H9 (cell line): ENCODE data around the gene RNASE2. TPM values are rescaled to one million over a fixed set of nuclear protein-coding genes. Genes with fewer than 3 reads are reported as not detected.
"Not testable (repeated sequence)": the region's sequence is repeated elsewhere in the genome, so short reads cannot be mapped to it uniquely, and the experiment has no call there.

ENCODE experiments used
- DNase-seq: peaks from one replicate; pipeline ENCODE4 v3.0.0-alpha.2; 2017
- H2AFZ ChIP-seq: one replicate; pipeline ENCODE4 v1.6.1; 2013; ENCODE audit warnings: mild to moderate bottlenecking, low read length, control low read depth, moderate library complexity
- H2AK5ac ChIP-seq: 2 replicates; pipeline ENCODE4 v1.6.1; 2013; ENCODE audit warnings: low read length, control low read depth, mixed read lengths; ENCODE audit not compliant: insufficient read length
- H2BK120ac ChIP-seq: one replicate; pipeline ENCODE4 v1.6.1; 2013; ENCODE audit warnings: low read depth, mild to moderate bottlenecking, low read length, control low read depth, inconsistent platforms; ENCODE audit not compliant: poor library complexity, severe bottlenecking
- H2BK12ac ChIP-seq: 2 replicates; pipeline ENCODE4 v1.6.1; 2013; ENCODE audit warnings: low read length, control low read depth, mixed read lengths, low read depth; ENCODE audit not compliant: insufficient read length
- H2BK15ac ChIP-seq: 2 replicates; pipeline ENCODE4 v1.6.1; 2013; ENCODE audit warnings: low read depth, low read length, control low read depth
- H2BK20ac ChIP-seq: one replicate; pipeline ENCODE4 v1.6.1; 2013; ENCODE audit warnings: low read depth, mild to moderate bottlenecking, low read length, control low read depth, inconsistent platforms; ENCODE audit not compliant: poor library complexity, severe bottlenecking
- H2BK5ac ChIP-seq: 2 replicates; pipeline ENCODE4 v1.6.1; 2013; ENCODE audit warnings: low read length, control low read depth, mixed read lengths; ENCODE audit not compliant: insufficient read length
- H3K14ac ChIP-seq: 2 replicates; pipeline ENCODE4 v1.6.1; 2013; ENCODE audit warnings: low read length, control low read depth; ENCODE audit not compliant: insufficient read depth
- H3K18ac ChIP-seq: 2 replicates; pipeline ENCODE4 v1.6.1; 2013; ENCODE audit warnings: low read depth, mild to moderate bottlenecking, mixed read lengths, low read length, control low read depth; ENCODE audit not compliant: insufficient read length
- H3K23ac ChIP-seq: 2 replicates; pipeline ENCODE4 v1.6.1; 2013; ENCODE audit warnings: low read length, control low read depth, mixed read lengths, low read depth; ENCODE audit not compliant: insufficient read length
- H3K23me2 ChIP-seq: 2 replicates; pipeline ENCODE4 v1.6.1; 2013; ENCODE audit warnings: low read depth, mild to moderate bottlenecking, mixed read lengths, low read length, control low read depth; ENCODE audit not compliant: insufficient read length, poor library complexity, severe bottlenecking
- H3K27ac ChIP-seq: 2 replicates; pipeline ENCODE4 v1.5.1; 2013; ENCODE audit warnings: low read length, control low read depth, mixed read lengths, low read depth; ENCODE audit not compliant: insufficient read length
- H3K27me3 ChIP-seq: 2 replicates; pipeline ENCODE4 v1.6.1; 2013; ENCODE audit warnings: low read length, control low read depth, inconsistent platforms; ENCODE audit not compliant: insufficient read depth
- H3K4ac ChIP-seq: 2 replicates; pipeline ENCODE4 v1.6.1; 2013; ENCODE audit warnings: low read depth, mild to moderate bottlenecking, control low read depth, inconsistent platforms, low read length, moderate library complexity
- H3K4me1 ChIP-seq: 2 replicates; pipeline ENCODE4 v1.6.1; 2013; ENCODE audit warnings: low read length, control low read depth, inconsistent platforms; ENCODE audit not compliant: insufficient read depth
- H3K4me2 ChIP-seq: 2 replicates; pipeline ENCODE4 v1.6.1; 2013; ENCODE audit warnings: low read length, control low read depth, mixed read lengths; ENCODE audit not compliant: insufficient read length, insufficient read depth
- H3K56ac ChIP-seq: 2 replicates; pipeline ENCODE4 v1.6.1; 2013; ENCODE audit warnings: low read depth, mild to moderate bottlenecking, mixed read lengths, low read length, control low read depth; ENCODE audit not compliant: insufficient read length
- H3K79me1 ChIP-seq: 2 replicates; pipeline ENCODE4 v1.6.1; 2013; ENCODE audit warnings: low read depth, mild to moderate bottlenecking, moderate library complexity, low read length, control low read depth, inconsistent platforms; ENCODE audit not compliant: insufficient read depth, poor library complexity, severe bottlenecking
- H3K79me2 ChIP-seq: 2 replicates; pipeline ENCODE4 v1.6.1; 2013; ENCODE audit warnings: low read length, control low read depth, inconsistent platforms; ENCODE audit not compliant: insufficient read depth
- H3K9ac ChIP-seq: 2 replicates; pipeline ENCODE4 v1.6.1; 2013; ENCODE audit warnings: low read length, control low read depth, mixed read lengths; ENCODE audit not compliant: insufficient read length; ENCODE audit errors: extremely low read depth
- H3K9me3 ChIP-seq: one replicate; pipeline ENCODE4 v1.6.1; 2013; ENCODE audit warnings: low read depth, low read length, inconsistent platforms; ENCODE audit not compliant: control insufficient read depth
- H3T11ph ChIP-seq: one replicate; pipeline ENCODE4 v1.6.1; 2013; ENCODE audit warnings: mild to moderate bottlenecking, low read length, control low read depth, inconsistent platforms
- H4K20me1 ChIP-seq: one replicate; pipeline ENCODE4 v1.6.1; 2013; ENCODE audit not compliant: control insufficient read depth, insufficient read length, insufficient read depth
- H4K5ac ChIP-seq: 2 replicates; pipeline ENCODE4 v1.6.1; 2013; ENCODE audit warnings: low read depth, mild to moderate bottlenecking, mixed read lengths, low read length, control low read depth; ENCODE audit not compliant: insufficient read length
- H4K8ac ChIP-seq: replicated peaks from 2 replicates; pipeline ENCODE4 v1.6.1; 2013; ENCODE audit warnings: low read length, control low read depth, mixed read lengths, low read depth; ENCODE audit not compliant: insufficient read length
- H4K91ac ChIP-seq: 2 replicates; pipeline ENCODE4 v1.6.1; 2013; ENCODE audit warnings: low read depth, mild to moderate bottlenecking, moderate library complexity, mixed read lengths, low read length, control low read depth; ENCODE audit not compliant: insufficient read length
- H3K27ac Mint-ChIP-seq, 3 experiments: 2 replicates in 2 of 3; 3 replicates in 1 of 3; pipeline ENCODE4 v1.8.0; 2020 to 2021; ENCODE audit warnings: mixed read lengths in 3 of 3, mild to moderate bottlenecking in 1 of 3, moderate library complexity in 1 of 3
- H3K27me3 Mint-ChIP-seq: 2 replicates; pipeline ENCODE4 v1.8.0; 2021; ENCODE audit warnings: low read depth, mild to moderate bottlenecking, moderate library complexity, mixed read lengths
- H3K36me3 Mint-ChIP-seq, 3 experiments: 2 replicates in 2 of 3; 3 replicates in 1 of 3; pipeline ENCODE4 v1.8.0; 2020 to 2021; ENCODE audit warnings: low read depth in 3 of 3, mixed read lengths in 3 of 3; ENCODE audit not compliant: insufficient read depth in 1 of 3
- H3K4me1 Mint-ChIP-seq, 2 experiments: 2 replicates each; pipeline ENCODE4 v1.8.0; 2020; ENCODE audit warnings: mixed read lengths in 2 of 2
- H3K4me3 Mint-ChIP-seq, 2 experiments: 2 replicates in 1 of 2; 3 replicates in 1 of 2; pipeline ENCODE4 v1.8.0; 2020 to 2021; ENCODE audit warnings: mild to moderate bottlenecking in 2 of 2, mixed read lengths in 2 of 2, moderate library complexity in 1 of 2
- H3K9me3 Mint-ChIP-seq, 2 experiments: 2 replicates in 1 of 2; 3 replicates in 1 of 2; pipeline ENCODE4 v1.8.0; 2020; ENCODE audit warnings: mild to moderate bottlenecking in 2 of 2, mixed read lengths in 2 of 2, moderate library complexity in 1 of 2
- WGBS: extraction: QIAGEN DNeasy Blood & Tissue Kit; methylation state at CpG from one replicate; pipeline ENCODE4 v1.1.7; 2013; ENCODE audit warnings: missing lambda C conversion rate, low lambda C conversion rate, mixed read lengths; ENCODE audit not compliant: insufficient read length; ENCODE audit errors: extremely low coverage; 5-methylcytosine and 5-hydroxymethylcytosine counted together
- long read RNA-seq: library from polyadenylated mRNA; unstranded; transcript quantifications from one replicate; pipeline ENCODE4 v2.0.0, GENCODE V29; 2020
- total RNA-seq: library from RNA; stranded (reverse); gene quantifications from 2 replicates; pipeline ENCODE4 v1.2.1, GENCODE V29; 2021

The RNASE2 gene
- total RNA-seq = not detected in 2 replicates
- long read RNA-seq = 0 reads

GRCh38 chr14:20954736-20955537 lies at the start of gene RNASE2:
Gene RNASE2, plus strand, starts transcription at chr14:20955487. Its CDS starts 285 bp downstream, at chr14:20955772.
- H3K9ac ChIP-seq, H4K8ac ChIP-seq, H3K9me3 Mint-ChIP-seq, H4K91ac ChIP-seq, H3K4me3 Mint-ChIP-seq, H3K18ac ChIP-seq, H2BK20ac ChIP-seq, H3T11ph ChIP-seq, H3K23me2 ChIP-seq, H2BK5ac ChIP-seq, H3K27ac ChIP-seq, H3K23ac ChIP-seq, H3K79me2 ChIP-seq, H3K14ac ChIP-seq, H3K4me2 ChIP-seq, DNase-seq, H2BK120ac ChIP-seq, H3K4me1 ChIP-seq, H3K36me3 Mint-ChIP-seq, H3K27me3 ChIP-seq, H4K5ac ChIP-seq, H3K4ac ChIP-seq, H3K56ac ChIP-seq, H3K27ac Mint-ChIP-seq, H3K79me1 ChIP-seq, H2BK15ac ChIP-seq, H4K20me1 ChIP-seq, H3K9me3 ChIP-seq, H3K4me1 Mint-ChIP-seq, H2AFZ ChIP-seq, H2BK12ac ChIP-seq, H2AK5ac ChIP-seq: not testable (repeated sequence)
- no CpG with 5 or more reads among the region's 4 CpGs for WGBS
- H3K27me3 Mint-ChIP-seq = peaks cover 20% of the 10 kb centered on the region
